EH (cell line): ENCODE measurements around the gene PCDHGB5.
A peak's percentile ranks its signal among the peaks of the same experiment; 100 is the strongest.
"Not testable (repeated sequence)": the region's sequence is repeated elsewhere in the genome, so short reads cannot be mapped to it uniquely, and the experiment has no call there.

Experiments used
- DNase-seq: peaks from one replicate; pipeline ENCODE4 v3.0.0-alpha.2; 2015; ENCODE audit warnings: low read depth

PCDHGB5 gene

GRCh38 chr5:141382469-141383294 lies 15.1 kb upstream of the PCDHGB5 start, which contains the start of gene PCDHGA7:
PCDHGA7 (plus strand) TSS chr5:141382742; CDS start chr5:141382900, 158 bp downstream.
- peak; percentile 5 for DNase-seq

- no peak for DNase-seq
Observed at GRCh38 chr5:141383345-141383744, 14.4 kb upstream of the PCDHGB5 start.

- no peak for DNase-seq
Observed at GRCh38 chr5:141384471-141385267, 13.1 kb upstream of the PCDHGB5 start.

- DNase-seq = peak; percentile 32
Observed at GRCh38 chr5:141387557-141388311, 10.0 kb upstream of the PCDHGB5 start, which contains the start of gene PCDHGB4. PCDHGB4 (plus strand) TSS chr5:141387698; CDS start chr5:141387885, 187 bp downstream.

- no peak for DNase-seq
Observed at GRCh38 chr5:141388661-141389060, 9.1 kb upstream of the PCDHGB5 start.

GRCh38 chr5:141389153-141390042 lies 8.3 kb upstream of the PCDHGB5 start:
- no peak for DNase-seq

GRCh38 chr5:141392429-141393198 lies 5.1 kb upstream of the PCDHGB5 start, which contains the start of gene PCDHGA8:
PCDHGA8 (plus strand) TSS chr5:141392633; CDS start chr5:141392814, 181 bp downstream.
- peak; percentile 30 for DNase-seq

GRCh38 chr5:141393267-141393666 lies 4.5 kb upstream of the PCDHGB5 start:
- DNase-seq = no peak

GRCh38 chr5:141394401-141395187 lies 3.2 kb upstream of the PCDHGB5 start:
- not testable (repeated sequence) for DNase-seq

- DNase-seq = no peak
Observed at GRCh38 chr5:141398608-141399007, 861 bp downstream of the PCDHGB5 start.

- DNase-seq = no peak
Observed at GRCh38 chr5:141399555-141400258, 2.0 kb downstream of the PCDHGB5 start.

GRCh38 chr5:141402553-141403243 lies 5.0 kb downstream of the PCDHGB5 start, which contains the start of gene PCDHGA9:
PCDHGA9 (plus strand) TSS chr5:141402778; CDS start chr5:141402953, 175 bp downstream.
- DNase-seq = peak; percentile 11

GRCh38 chr5:141403387-141403786 lies 5.6 kb downstream of the PCDHGB5 start:
- DNase-seq = no peak

GRCh38 chr5:141407790-141408505 lies 10.2 kb downstream of the PCDHGB5 start, which contains the start of gene PCDHGB6:
PCDHGB6 (plus strand) TSS chr5:141408021; CDS start chr5:141408203, 182 bp downstream.
- DNase-seq = peak; percentile 28

GRCh38 chr5:141409598-141410306 lies 12.0 kb downstream of the PCDHGB5 start:
- DNase-seq = no peak

- no peak for DNase-seq
Observed at GRCh38 chr5:141411575-141411974, 13.8 kb downstream of the PCDHGB5 start.
